Smooth muscle cell (in vitro differentiated cells): ENCODE data around the gene PTPN5. TPM values are rescaled to one million over a fixed set of nuclear protein-coding genes. Genes with fewer than 3 reads are reported as not detected.

ENCODE experiments used
- DNase-seq: peaks from one replicate; lab custom pipeline; 2025; ENCODE audit not compliant: unreplicated experiment; lab: John Stamatoyannopoulos, UW
- H2AFZ ChIP-seq: fragments of 200-600 bp; sonication (generic); 2 replicates; pipeline ENCODE4 v1.6.0; 2016; ENCODE audit warnings: antibody characterized with exemption, low read depth, mild to moderate bottlenecking
- H3F3A ChIP-seq: fragments of 200-600 bp; sonication (generic); 2 replicates; pipeline ENCODE4 v1.6.0; 2017; ENCODE audit warnings: antibody characterized with exemption, low read depth
- H3K27ac ChIP-seq: fragments of 200-600 bp; sonication (generic); 2 replicates; pipeline ENCODE4 v1.5.1; 2016; ENCODE audit warnings: low read depth, mild to moderate bottlenecking
- H3K27me3 ChIP-seq: fragments of 200-600 bp; sonication (generic); 2 replicates; pipeline ENCODE4 v1.6.1; 2016; ENCODE audit warnings: low read depth, mild to moderate bottlenecking
- H3K36me3 ChIP-seq: fragments of 200-600 bp; sonication (generic); 2 replicates; pipeline ENCODE4 v1.5.1; 2016; ENCODE audit warnings: low read depth
- H3K4me1 ChIP-seq: fragments of 200-600 bp; sonication (generic); 2 replicates; pipeline ENCODE4 v1.5.1; 2016; ENCODE audit warnings: low read depth
- H3K4me2 ChIP-seq: fragments of 200-600 bp; sonication (generic); 2 replicates; pipeline ENCODE4 v1.6.0; 2016; ENCODE audit warnings: mild to moderate bottlenecking
- H3K4me3 ChIP-seq: fragments of 200-600 bp; sonication (generic); 2 replicates; pipeline ENCODE4 v1.5.1; 2016; ENCODE audit warnings: mild to moderate bottlenecking
- H3K79me2 ChIP-seq: fragments of 200-600 bp; sonication (generic); 2 replicates; pipeline ENCODE4 v1.6.0; 2016; ENCODE audit warnings: low read depth, mild to moderate bottlenecking
- H3K9ac ChIP-seq: fragments of 200-600 bp; sonication (generic); 2 replicates; pipeline ENCODE4 v1.6.0; 2016; ENCODE audit warnings: low read depth
- H3K9me3 ChIP-seq: fragments of 200-600 bp; sonication (generic); replicated peaks from 2 replicates; pipeline ENCODE4 v1.5.1; 2016; ENCODE audit warnings: low read depth
- H4K20me1 ChIP-seq: fragments of 200-600 bp; sonication (generic); 2 replicates; pipeline ENCODE4 v1.6.0; 2016; ENCODE audit warnings: low read depth
- CTCF ChIP-seq: fragments of 200-600 bp; sonication (generic); IDR thresholded peaks from 2 replicates; pipeline ENCODE4 v1.5.1; 2017; ENCODE audit warnings: borderline replicate concordance, mild to moderate bottlenecking, antibody characterized with exemption; ENCODE audit not compliant: insufficient read depth, poor library complexity, severe bottlenecking
- WGBS: methylation state at CpG from one replicate; pipeline ENCODE4 v1.1.7; 2016; ENCODE audit warnings: low lambda C conversion rate; 5-methylcytosine and 5-hydroxymethylcytosine counted together
- polyA plus RNA-seq: library from polyadenylated mRNA; unstranded; fragments of >200 nt; fragmentation: Nextera tagmentation; extraction: Ambion mirVana; gene quantifications from 2 replicates; pipeline ENCODE4 v1.2.1, GENCODE V29; 2016
- total RNA-seq: library from RNA; depleted of rRNA; stranded (reverse); fragments of >200 nt; gene quantifications from 2 replicates; pipeline ENCODE4 v1.2.3, GENCODE V29; 2014

The PTPN5 gene
- total and polyA plus RNA-seq, 2 experiments from 2014 or later: not detected

GRCh38 chr11:18761144-18761543 lies 30.5 kb downstream of the PTPN5 start:
- TF ChIP-seq CTCF: no peak
- no peaks in the 10 kb centered on the region for H3K36me3 ChIP-seq
- 87% methylated on average over 3 of the region's 3 CpGs for WGBS
- no peak overlapping the region for H3K4me3 ChIP-seq
- H3K9me3 ChIP-seq: no peaks in the 10 kb centered on the region
- no peaks in the 10 kb centered on the region for H3K79me2 ChIP-seq
- H3K27me3 ChIP-seq: no peaks in the 10 kb centered on the region
- no peak overlapping the region for H3K9ac ChIP-seq
- H3K27ac ChIP-seq: no peak overlapping the region
- no peaks in the 10 kb centered on the region for H4K20me1 ChIP-seq
- DNase-seq: no peak
- H2AFZ ChIP-seq: no peak overlapping the region
- H3K4me2 ChIP-seq: no peak overlapping the region
- H3F3A ChIP-seq: no peaks in the 10 kb centered on the region
- no peaks in the 10 kb centered on the region for H3K4me1 ChIP-seq

GRCh38 chr11:18757811-18758210 lies 33.8 kb downstream of the PTPN5 start:
- H3K4me1 ChIP-seq: no peaks in the 10 kb centered on the region
- no peaks in the 10 kb centered on the region for H3K36me3 ChIP-seq
- H3K4me3 ChIP-seq: no peak overlapping the region
- TF ChIP-seq CTCF: no peak
- H3F3A ChIP-seq: no peaks in the 10 kb centered on the region
- DNase-seq: no peak
- no peaks in the 10 kb centered on the region for H3K79me2 ChIP-seq
- no peak overlapping the region for H3K4me2 ChIP-seq
- H3K9ac ChIP-seq: no peak overlapping the region
- H2AFZ ChIP-seq: no peak overlapping the region
- H3K9me3 ChIP-seq: no peaks in the 10 kb centered on the region
- no peaks in the 10 kb centered on the region for H3K27me3 ChIP-seq
- H4K20me1 ChIP-seq: no peaks in the 10 kb centered on the region
- WGBS: 57% methylated on average over 3 of the region's 3 CpGs
- no peak overlapping the region for H3K27ac ChIP-seq

GRCh38 chr11:18756889-18757288 lies 34.7 kb downstream of the PTPN5 start:
- no peaks in the 10 kb centered on the region for H3K79me2 ChIP-seq
- no peak overlapping the region for H3K4me3 ChIP-seq
- H3K27me3 ChIP-seq: no peaks in the 10 kb centered on the region
- H3F3A ChIP-seq: no peaks in the 10 kb centered on the region
- H3K9me3 ChIP-seq: no peaks in the 10 kb centered on the region
- no peak for TF ChIP-seq CTCF
- H2AFZ ChIP-seq: no peak overlapping the region
- H3K4me2 ChIP-seq: no peak overlapping the region
- WGBS: 93% methylated on average over 2 of the region's 2 CpGs
- H3K4me1 ChIP-seq: peaks cover 3% of the 10 kb centered on the region
- no peaks in the 10 kb centered on the region for H4K20me1 ChIP-seq
- no peak overlapping the region for H3K9ac ChIP-seq
- no peak for DNase-seq
- no peaks in the 10 kb centered on the region for H3K36me3 ChIP-seq
- no peak overlapping the region for H3K27ac ChIP-seq

GRCh38 chr11:18754308-18754707 lies 37.3 kb downstream of the PTPN5 start:
- 63% methylated on average over 4 of the region's 5 CpGs for WGBS
- no peak overlapping the region for H3K27ac ChIP-seq
- H3K9ac ChIP-seq: no peak overlapping the region
- no peaks in the 10 kb centered on the region for H4K20me1 ChIP-seq
- no peak for TF ChIP-seq CTCF
- peaks cover 3% of the 10 kb centered on the region for H3K4me1 ChIP-seq
- no peaks in the 10 kb centered on the region for H3K79me2 ChIP-seq
- H3F3A ChIP-seq: no peaks in the 10 kb centered on the region
- no peak overlapping the region for H3K4me3 ChIP-seq
- H3K27me3 ChIP-seq: no peaks in the 10 kb centered on the region
- H3K9me3 ChIP-seq: no peaks in the 10 kb centered on the region
- H3K36me3 ChIP-seq: no peaks in the 10 kb centered on the region
- no peak overlapping the region for H3K4me2 ChIP-seq
- H2AFZ ChIP-seq: no peak overlapping the region
- no peak for DNase-seq
